ENCODE measurements around the gene MX2. TPM values are rescaled to one million over a fixed set of nuclear protein-coding genes. Genes with fewer than 3 reads are reported as not detected.

MX2 gene
- polyA plus RNA-seq, 1 donor from 2014 or later = not detected

GRCh38 chr21:41363370-41364270 is 1.8 kb downstream of the MX2 start:
- no peak overlapping the region for H2AFZ ChIP-seq (ENCODE audit: low read depth, low read length)
- H3K4me3 ChIP-seq (ENCODE audit: low read length) = no peak overlapping the region
- no peak overlapping the region for H3K9ac ChIP-seq (ENCODE audit: low read length)
- no peak overlapping the region for H3K27ac ChIP-seq (ENCODE audit: low read length)
- no peaks in the 10 kb centered on the region for H4K20me1 ChIP-seq (ENCODE audit: insufficient read depth)
- no peaks in the 10 kb centered on the region for H3K36me3 ChIP-seq (ENCODE audit: insufficient read depth, low read length)
- H3K9me2 ChIP-seq (ENCODE audit: insufficient read depth, low read length) = no peaks in the 10 kb centered on the region
- no peaks in the 10 kb centered on the region for H3K27me3 ChIP-seq (ENCODE audit: insufficient read depth, low read depth, low read length)
- H3K9me3 ChIP-seq (ENCODE audit: low read length) = no peaks in the 10 kb centered on the region
- no peak overlapping the region for H3K4me2 ChIP-seq (ENCODE audit: low read length)
- no peaks in the 10 kb centered on the region for H3F3A ChIP-seq (ENCODE audit: insufficient read depth, low read length, poor library complexity, severe bottlenecking)
- no peaks in the 10 kb centered on the region for H3K79me2 ChIP-seq (replicated peaks; ENCODE audit: insufficient read depth, low read length)
- TF ChIP-seq CTCF (IDR thresholded peaks at IDR 0.05; ENCODE audit: poor library complexity, severe bottlenecking) (no peak), EP300 (conservative IDR thresholded peaks at IDR 0.05; ENCODE audit: poor library complexity, severe bottlenecking) (no peak), TAF1 (IDR thresholded peaks at IDR 0.05; ENCODE audit: low read depth) (no peak), POLR2AphosphoS5 (IDR thresholded peaks at IDR 0.05) (no peak), EZH2 (IDR thresholded peaks at IDR 0.05; ENCODE audit: borderline replicate concordance, insufficient read depth, low read length, poor library complexity, severe bottlenecking) (no peak), SMC3 (conservative IDR thresholded peaks at IDR 0.05; ENCODE audit: poor library complexity) (no peak), RAD21 (conservative IDR thresholded peaks at IDR 0.05) (no peak), REST (IDR thresholded peaks at IDR 0.05; ENCODE audit: borderline replicate concordance) (no peak), MXI1 (conservative IDR thresholded peaks at IDR 0.05; ENCODE audit: poor library complexity, severe bottlenecking) (no peak)

- TF ChIP-seq POLR2AphosphoS5 (IDR thresholded peaks at IDR 0.05) = no peak
- no peak for TF ChIP-seq REST (IDR thresholded peaks at IDR 0.05; ENCODE audit: borderline replicate concordance)
- TF ChIP-seq SMC3 (conservative IDR thresholded peaks at IDR 0.05; ENCODE audit: poor library complexity) = no peak
- no peak for TF ChIP-seq RAD21 (conservative IDR thresholded peaks at IDR 0.05)
- TF ChIP-seq MXI1 (conservative IDR thresholded peaks at IDR 0.05; ENCODE audit: poor library complexity, severe bottlenecking) = no peak
- TF ChIP-seq CTCF (IDR thresholded peaks at IDR 0.05; ENCODE audit: poor library complexity, severe bottlenecking) = no peak
- no peak for TF ChIP-seq TAF1 (IDR thresholded peaks at IDR 0.05; ENCODE audit: low read depth)
- TF ChIP-seq EZH2 (IDR thresholded peaks at IDR 0.05; ENCODE audit: borderline replicate concordance, insufficient read depth, low read length, poor library complexity, severe bottlenecking) = no peak
- no peak for TF ChIP-seq EP300 (conservative IDR thresholded peaks at IDR 0.05; ENCODE audit: poor library complexity, severe bottlenecking)
- Histone ChIP-seq H3K36me3 (ENCODE audit: insufficient read depth, low read length) (no peaks in the 10 kb centered on the region), H3K9me3 (ENCODE audit: low read length) (no peaks in the 10 kb centered on the region), H3K9me2 (ENCODE audit: insufficient read depth, low read length) (no peaks in the 10 kb centered on the region), H4K20me1 (ENCODE audit: insufficient read depth) (no peaks in the 10 kb centered on the region), H3K27me3 (ENCODE audit: insufficient read depth, low read depth, low read length) (no peaks in the 10 kb centered on the region), H2AFZ (ENCODE audit: low read depth, low read length) (no peak overlapping the region), H3K9ac (ENCODE audit: low read length) (no peak overlapping the region), H3K79me2 (replicated peaks; ENCODE audit: insufficient read depth, low read length) (no peaks in the 10 kb centered on the region), H3K4me2 (ENCODE audit: low read length) (no peak overlapping the region), H3K27ac (ENCODE audit: low read length) (no peak overlapping the region), H3K4me3 (ENCODE audit: low read length) (no peak overlapping the region), H3F3A (ENCODE audit: insufficient read depth, low read length, poor library complexity, severe bottlenecking) (no peaks in the 10 kb centered on the region)
Measured at GRCh38 chr21:41364308-41364707, 2.5 kb downstream of the MX2 start.

Measured in neural cell (in vitro differentiated cells).